ENCODE measurements around the gene C6orf47. TPM values are rescaled to one million over a fixed set of nuclear protein-coding genes. Genes with fewer than 3 reads are reported as not detected.

The C6orf47 gene
- total and polyA plus RNA-seq, 2 of the 13 experiments (the other 11 are each of a cell fraction or from before 2014, with no cell fraction given) = 1.7 to 18.1 TPM

- TF ChIP-seq ZNF775 (CRISPR knock-in tag; IDR thresholded peaks at IDR 0.05; ENCODE audit: borderline replicate concordance) (peak; percentile 97), ZNF326 (CRISPR knock-in tag; IDR thresholded peaks at IDR 0.05; ENCODE audit: borderline replicate concordance) (no peak), KDM4B (CRISPR knock-in tag; IDR thresholded peaks at IDR 0.05) (peak; percentile 94), ZNF121 (CRISPR knock-in tag; IDR thresholded peaks at IDR 0.05) (peak; percentile 65; the same call in 1 of the 2 replicates), PAXIP1 (CRISPR knock-in tag; conservative IDR thresholded peaks at IDR 0.05) (peak; percentile 100), GATAD2A (CRISPR knock-in tag; IDR thresholded peaks at IDR 0.05) (peak; percentile 99), ZNF12 (CRISPR knock-in tag; IDR thresholded peaks at IDR 0.05) (0 out of 2 replicates have a peak, but pooled peaks have one; percentile 80), ZNF501 (CRISPR knock-in tag; IDR thresholded peaks at IDR 0.05) (peak; percentile 88), SRSF1 (optimal IDR thresholded peaks at IDR 0.05; ENCODE audit: low read depth, low read length) (no peak), HIVEP1 (CRISPR knock-in tag; IDR thresholded peaks at IDR 0.05) (peak; percentile 93), SP1 (IDR thresholded peaks at IDR 0.05) (no peak), SP1 (CRISPR knock-in tag; IDR thresholded peaks at IDR 0.05) (peak; percentile 26; the same call in 1 of the 2 replicates), ZNF234 (CRISPR knock-in tag; conservative IDR thresholded peaks at IDR 0.05) (no peak; the same call in 1 of the 2 replicates), ZFP90 (CRISPR knock-in tag; IDR thresholded peaks at IDR 0.05; ENCODE audit: borderline replicate concordance) (peak; percentile 68; the same call in 1 of the 2 replicates), KDM6A (CRISPR knock-in tag; IDR thresholded peaks at IDR 0.05; ENCODE audit: low read depth) (peak; percentile 97), TBL1XR1 (IDR thresholded peaks at IDR 0.05; ENCODE audit: borderline replicate concordance, low read length, partially characterized antibody) (peak; percentile 86), ZNF616 (CRISPR knock-in tag; IDR thresholded peaks at IDR 0.05; ENCODE audit: low read depth) (peak; percentile 88; the same call in 1 of the 2 replicates), XRCC5 (optimal IDR thresholded peaks at IDR 0.05; ENCODE audit: low read length) (peak; percentile 80), FOXC1 (CRISPR knock-in tag; IDR thresholded peaks at IDR 0.05; ENCODE audit: borderline replicate concordance) (peak; percentile 73; the same call in 1 of the 2 replicates), REPIN1 (CRISPR knock-in tag; IDR thresholded peaks at IDR 0.05; ENCODE audit: borderline replicate concordance, low read depth) (peak; percentile 96), BCL3 (CRISPR knock-in tag; IDR thresholded peaks at IDR 0.05) (peak; percentile 85; the same call in 1 of the 2 replicates), ZNF713 (CRISPR knock-in tag; IDR thresholded peaks at IDR 0.05) (no peak), ZNF576 (CRISPR knock-in tag; IDR thresholded peaks at IDR 0.05) (no peak)
- TF ChIP-seq, protein P1, sequence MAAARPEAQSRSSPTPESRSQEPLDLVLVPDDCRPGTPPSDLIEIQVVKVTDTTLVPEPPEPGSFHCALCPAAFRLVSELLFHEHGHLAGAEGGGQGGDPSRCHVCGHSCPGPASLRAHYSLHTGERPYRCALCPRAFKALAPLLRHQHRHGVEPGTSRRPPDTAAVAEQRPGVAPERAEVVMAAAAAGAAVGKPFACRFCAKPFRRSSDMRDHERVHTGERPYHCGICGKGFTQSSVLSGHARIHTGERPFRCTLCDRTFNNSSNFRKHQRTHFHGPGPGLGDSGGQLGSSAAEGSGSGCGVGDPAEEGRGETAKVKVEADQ (CRISPR knock-in tag; IDR thresholded peaks at IDR 0.05; ENCODE audit: borderline replicate concordance) = peak; percentile 62
These were observed 5.0 kb downstream of the C6orf47 start, which contains the start of gene APOM (continued) for GRCh38 chr6:31655349-31656237.

All from HepG2 (cell line).